Measurements from ENCODE around the gene FAM222B.

DNA sequence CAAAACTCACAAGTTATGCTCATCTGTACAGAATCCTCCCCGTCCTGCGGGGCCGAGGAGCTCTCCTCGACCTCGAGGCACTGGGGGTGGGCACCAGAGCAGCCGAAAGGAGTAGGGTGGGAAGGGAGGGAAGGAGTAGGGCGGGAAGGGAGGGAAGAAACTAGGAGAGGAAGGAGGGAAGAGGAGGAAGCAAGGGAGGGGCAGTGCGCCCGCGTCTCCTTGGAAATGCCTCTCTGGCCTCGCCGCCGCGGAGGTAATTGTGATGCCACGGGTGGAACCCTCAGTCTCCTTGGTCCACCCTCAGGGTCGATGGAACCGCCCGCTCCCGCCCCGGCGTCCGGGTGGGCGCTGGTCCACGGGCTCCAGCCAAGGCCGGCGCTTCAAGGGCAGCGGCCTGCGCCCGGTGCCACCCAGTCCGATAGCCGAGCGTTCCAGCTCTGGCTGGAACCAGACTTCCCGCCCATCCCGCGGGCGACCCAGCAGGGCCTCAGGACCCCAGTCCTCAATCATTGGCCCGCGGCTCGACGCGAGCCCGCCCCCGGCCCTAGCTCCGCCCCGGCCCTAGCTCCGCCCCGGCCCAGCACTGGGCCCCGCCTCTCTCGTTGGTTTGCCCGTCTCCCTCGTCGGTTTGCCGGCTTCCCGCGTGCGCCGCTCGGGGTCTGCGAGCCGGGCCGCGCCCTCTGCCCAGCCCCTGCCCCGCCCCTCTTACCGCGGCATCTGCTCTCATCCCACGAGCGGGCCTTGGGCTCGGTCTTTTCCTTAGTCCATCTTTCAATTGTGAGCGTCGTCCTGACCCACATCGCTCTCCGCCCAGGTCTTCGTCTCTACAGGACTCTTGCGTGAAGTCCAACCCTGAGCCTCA lies 131.5 kb downstream of the FAM222B start:
- TF ChIP-seq, protein P1, sequence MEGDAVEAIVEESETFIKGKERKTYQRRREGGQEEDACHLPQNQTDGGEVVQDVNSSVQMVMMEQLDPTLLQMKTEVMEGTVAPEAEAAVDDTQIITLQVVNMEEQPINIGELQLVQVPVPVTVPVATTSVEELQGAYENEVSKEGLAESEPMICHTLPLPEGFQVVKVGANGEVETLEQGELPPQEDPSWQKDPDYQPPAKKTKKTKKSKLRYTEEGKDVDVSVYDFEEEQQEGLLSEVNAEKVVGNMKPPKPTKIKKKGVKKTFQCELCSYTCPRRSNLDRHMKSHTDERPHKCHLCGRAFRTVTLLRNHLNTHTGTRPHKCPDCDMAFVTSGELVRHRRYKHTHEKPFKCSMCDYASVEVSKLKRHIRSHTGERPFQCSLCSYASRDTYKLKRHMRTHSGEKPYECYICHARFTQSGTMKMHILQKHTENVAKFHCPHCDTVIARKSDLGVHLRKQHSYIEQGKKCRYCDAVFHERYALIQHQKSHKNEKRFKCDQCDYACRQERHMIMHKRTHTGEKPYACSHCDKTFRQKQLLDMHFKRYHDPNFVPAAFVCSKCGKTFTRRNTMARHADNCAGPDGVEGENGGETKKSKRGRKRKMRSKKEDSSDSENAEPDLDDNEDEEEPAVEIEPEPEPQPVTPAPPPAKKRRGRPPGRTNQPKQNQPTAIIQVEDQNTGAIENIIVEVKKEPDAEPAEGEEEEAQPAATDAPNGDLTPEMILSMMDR (IDR thresholded peaks at IDR 0.05), result no peak
- TF ChIP-seq RORB (CRISPR knock-in tag; IDR thresholded peaks at IDR 0.05) (no peak), ESRRA (CRISPR knock-in tag; IDR thresholded peaks at IDR 0.05; ENCODE audit: borderline replicate concordance) (no peak), ETV6 (CRISPR knock-in tag; IDR thresholded peaks at IDR 0.05) (peak; percentile 90), KAT7 (CRISPR knock-in tag; IDR thresholded peaks at IDR 0.05; ENCODE audit: borderline replicate concordance) (no peak; the same call in 1 of the 2 replicates), JUN (CRISPR knock-in tag; IDR thresholded peaks at IDR 0.05) (no peak; the same call in 1 of the 2 replicates), ZNF671 (CRISPR knock-in tag; IDR thresholded peaks at IDR 0.05) (no peak), ZNF423 (CRISPR knock-in tag; IDR thresholded peaks at IDR 0.05) (no peak)
- TF ChIP-seq, protein P2, sequence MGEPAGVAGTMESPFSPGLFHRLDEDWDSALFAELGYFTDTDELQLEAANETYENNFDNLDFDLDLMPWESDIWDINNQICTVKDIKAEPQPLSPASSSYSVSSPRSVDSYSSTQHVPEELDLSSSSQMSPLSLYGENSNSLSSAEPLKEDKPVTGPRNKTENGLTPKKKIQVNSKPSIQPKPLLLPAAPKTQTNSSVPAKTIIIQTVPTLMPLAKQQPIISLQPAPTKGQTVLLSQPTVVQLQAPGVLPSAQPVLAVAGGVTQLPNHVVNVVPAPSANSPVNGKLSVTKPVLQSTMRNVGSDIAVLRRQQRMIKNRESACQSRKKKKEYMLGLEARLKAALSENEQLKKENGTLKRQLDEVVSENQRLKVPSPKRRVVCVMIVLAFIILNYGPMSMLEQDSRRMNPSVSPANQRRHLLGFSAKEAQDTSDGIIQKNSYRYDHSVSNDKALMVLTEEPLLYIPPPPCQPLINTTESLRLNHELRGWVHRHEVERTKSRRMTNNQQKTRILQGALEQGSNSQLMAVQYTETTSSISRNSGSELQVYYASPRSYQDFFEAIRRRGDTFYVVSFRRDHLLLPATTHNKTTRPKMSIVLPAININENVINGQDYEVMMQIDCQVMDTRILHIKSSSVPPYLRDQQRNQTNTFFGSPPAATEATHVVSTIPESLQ (CRISPR knock-in tag; IDR thresholded peaks at IDR 0.05), result no peak
- TF ChIP-seq, protein P3, sequence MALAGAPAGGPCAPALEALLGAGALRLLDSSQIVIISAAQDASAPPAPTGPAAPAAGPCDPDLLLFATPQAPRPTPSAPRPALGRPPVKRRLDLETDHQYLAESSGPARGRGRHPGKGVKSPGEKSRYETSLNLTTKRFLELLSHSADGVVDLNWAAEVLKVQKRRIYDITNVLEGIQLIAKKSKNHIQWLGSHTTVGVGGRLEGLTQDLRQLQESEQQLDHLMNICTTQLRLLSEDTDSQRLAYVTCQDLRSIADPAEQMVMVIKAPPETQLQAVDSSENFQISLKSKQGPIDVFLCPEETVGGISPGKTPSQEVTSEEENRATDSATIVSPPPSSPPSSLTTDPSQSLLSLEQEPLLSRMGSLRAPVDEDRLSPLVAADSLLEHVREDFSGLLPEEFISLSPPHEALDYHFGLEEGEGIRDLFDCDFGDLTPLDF (CRISPR knock-in tag; IDR thresholded peaks at IDR 0.05), result peak; percentile 33; the same call in 1 of the 2 replicates
- TF ChIP-seq, protein P4, sequence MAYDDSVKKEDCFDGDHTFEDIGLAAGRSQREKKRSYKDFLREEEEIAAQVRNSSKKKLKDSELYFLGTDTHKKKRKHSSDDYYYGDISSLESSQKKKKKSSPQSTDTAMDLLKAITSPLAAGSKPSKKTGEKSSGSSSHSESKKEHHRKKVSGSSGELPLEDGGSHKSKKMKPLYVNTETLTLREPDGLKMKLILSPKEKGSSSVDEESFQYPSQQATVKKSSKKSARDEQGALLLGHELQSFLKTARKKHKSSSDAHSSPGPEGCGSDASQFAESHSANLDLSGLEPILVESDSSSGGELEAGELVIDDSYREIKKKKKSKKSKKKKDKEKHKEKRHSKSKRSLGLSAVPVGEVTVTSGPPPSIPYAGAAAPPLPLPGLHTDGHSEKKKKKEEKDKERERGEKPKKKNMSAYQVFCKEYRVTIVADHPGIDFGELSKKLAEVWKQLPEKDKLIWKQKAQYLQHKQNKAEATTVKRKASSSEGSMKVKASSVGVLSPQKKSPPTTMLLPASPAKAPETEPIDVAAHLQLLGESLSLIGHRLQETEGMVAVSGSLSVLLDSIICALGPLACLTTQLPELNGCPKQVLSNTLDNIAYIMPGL (CRISPR knock-in tag; IDR thresholded peaks at IDR 0.05), result peak; percentile 28; the same call in 1 of the 2 replicates
- TF ChIP-seq, protein P5, sequence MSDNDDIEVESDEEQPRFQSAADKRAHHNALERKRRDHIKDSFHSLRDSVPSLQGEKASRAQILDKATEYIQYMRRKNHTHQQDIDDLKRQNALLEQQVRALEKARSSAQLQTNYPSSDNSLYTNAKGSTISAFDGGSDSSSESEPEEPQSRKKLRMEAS (CRISPR knock-in tag; IDR thresholded peaks at IDR 0.05), result peak; percentile 94
- TF ChIP-seq, protein P6, sequence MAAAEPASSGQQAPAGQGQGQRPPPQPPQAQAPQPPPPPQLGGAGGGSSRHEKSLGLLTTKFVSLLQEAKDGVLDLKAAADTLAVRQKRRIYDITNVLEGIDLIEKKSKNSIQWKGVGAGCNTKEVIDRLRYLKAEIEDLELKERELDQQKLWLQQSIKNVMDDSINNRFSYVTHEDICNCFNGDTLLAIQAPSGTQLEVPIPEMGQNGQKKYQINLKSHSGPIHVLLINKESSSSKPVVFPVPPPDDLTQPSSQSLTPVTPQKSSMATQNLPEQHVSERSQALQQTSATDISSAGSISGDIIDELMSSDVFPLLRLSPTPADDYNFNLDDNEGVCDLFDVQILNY (CRISPR knock-in tag; IDR thresholded peaks at IDR 0.05), result peak; percentile 91

Measured in WTC11 (cell line).